HEK293T (cell line): Measurements from ENCODE around the gene ADAMTS3.

ENCODE experiments used
- CTCF ChIA-PET: fragments of 350-600 bp; formaldehyde crosslinking; extraction: SDS; loops from one replicate; lab custom pipeline; 2021; ENCODE audit warnings: antibody characterized with exemption, inconsistent platforms; lab: Yijun Ruan, JAX
- POLR2A ChIA-PET: fragments of 350-600 bp; formaldehyde crosslinking; extraction: SDS; loops from one replicate; lab custom pipeline; 2020; ENCODE audit warnings: antibody characterized with exemption, inconsistent platforms; lab: Yijun Ruan, JAX
- DNase-seq: peaks from one replicate; pipeline ENCODE4 v3.0.0; 2012; ENCODE audit warnings: mixed read lengths; ENCODE audit errors: extremely low spot score
- ARNT ChIP-seq: fragments of 450-650 bp; IDR thresholded peaks from 2 replicates; pipeline ENCODE4 v1.6.1; 2017; ENCODE audit warnings: mild to moderate bottlenecking
- BHLHE40 ChIP-seq: fragments of 450-650 bp; IDR thresholded peaks from 2 replicates; pipeline ENCODE4 v1.6.1; 2016; ENCODE audit warnings: mild to moderate bottlenecking, moderate library complexity, borderline replicate concordance
- CTBP1 ChIP-seq: fragments of 450-650 bp; IDR thresholded peaks from 2 replicates; pipeline ENCODE4 v1.6.1; 2016; ENCODE audit warnings: borderline replicate concordance
- ELF4 ChIP-seq: fragments of 450-650 bp; IDR thresholded peaks from 2 replicates; pipeline ENCODE4 v1.6.1; 2017; ENCODE audit warnings: antibody characterized with exemption
- FOXA1 ChIP-seq: fragments of 450-650 bp; IDR thresholded peaks from 2 replicates; pipeline ENCODE4 v1.6.1; 2016; ENCODE audit warnings: mild to moderate bottlenecking
- FOXK2 ChIP-seq: fragments of 450-650 bp; IDR thresholded peaks from 2 replicates; pipeline ENCODE4 v1.6.1; 2016; ENCODE audit warnings: mild to moderate bottlenecking
- FOXM1 ChIP-seq: fragments of 450-650 bp; IDR thresholded peaks from 2 replicates; pipeline ENCODE4 v1.6.1; 2017; ENCODE audit warnings: mild to moderate bottlenecking, borderline replicate concordance
- HDGF ChIP-seq: fragments of 450-650 bp; IDR thresholded peaks from 2 replicates; pipeline ENCODE4 v1.6.1; 2017; ENCODE audit warnings: antibody characterized with exemption, borderline replicate concordance
- L3MBTL2 ChIP-seq: fragments of 450-650 bp; conservative IDR thresholded peaks from 2 replicates; pipeline ENCODE4 v1.6.1; 2016; ENCODE audit warnings: mild to moderate bottlenecking
- LEF1 ChIP-seq: fragments of 450-650 bp; IDR thresholded peaks from 2 replicates; pipeline ENCODE4 v1.6.1; 2017; ENCODE audit warnings: mild to moderate bottlenecking, borderline replicate concordance
- NFRKB ChIP-seq: fragments of 450-650 bp; IDR thresholded peaks from 2 replicates; pipeline ENCODE4 v1.6.1; 2016; ENCODE audit warnings: mild to moderate bottlenecking, moderate library complexity
- SP1 ChIP-seq: fragments of 450-650 bp; IDR thresholded peaks from 2 replicates; pipeline ENCODE4 v1.6.1; 2017
- SUZ12 ChIP-seq: fragments of 450-650 bp; IDR thresholded peaks from 2 replicates; pipeline ENCODE4 v1.6.1; 2016; ENCODE audit warnings: mild to moderate bottlenecking
- TARDBP ChIP-seq: fragments of 450-650 bp; IDR thresholded peaks from 2 replicates; pipeline ENCODE4 v1.6.1; 2016
- ZNF384 ChIP-seq: fragments of 450-650 bp; IDR thresholded peaks from 2 replicates; pipeline ENCODE4 v1.6.1; 2016
- TF ChIP-seq, protein P1 (sequence below): fragments of 450-650 bp; IDR thresholded peaks from 2 replicates; pipeline ENCODE4 v1.6.1; 2016

The ADAMTS3 gene

DNA sequence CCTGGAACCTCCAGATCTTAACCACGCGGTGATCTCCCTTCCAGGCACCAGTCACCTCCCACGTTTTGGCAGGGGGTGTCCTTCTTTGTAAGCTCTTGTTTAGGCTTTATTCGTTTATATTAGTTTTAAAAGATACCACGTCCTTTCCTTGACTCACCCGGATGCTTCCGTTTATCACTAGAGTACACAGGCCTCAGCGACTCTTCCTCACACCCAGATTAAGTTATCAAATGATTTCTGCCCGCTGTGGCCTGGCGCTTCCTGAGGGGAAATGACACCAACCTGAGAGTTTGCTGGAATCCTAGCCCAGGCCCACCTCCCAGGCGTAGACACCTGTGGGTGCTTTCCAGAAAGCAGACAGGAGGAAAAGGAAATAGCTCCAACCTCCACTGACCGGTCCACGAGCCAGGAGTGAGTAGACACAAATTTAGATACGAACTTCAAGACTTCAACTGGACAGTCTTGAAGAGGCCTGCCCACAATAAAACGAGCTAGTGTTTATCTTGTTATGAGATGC, 756 bp upstream of the ADAMTS3 start:
- ChIA-PET CTCF (no interaction called here), POLR2A (interaction anchor here (0.6 to 2.1 kb wide), 2 partner anchors 9 to 23 kb away, joined by 3 to 6 read pairs; no protein-coding TSS in a partner anchor)
- TF ChIP-seq FOXM1 (no peak), FOXK2 (no peak), L3MBTL2 (no peak), ELF4 (no peak), SP1 (no peak), LEF1 (no peak), NFRKB (no peak), CTBP1 (no peak), HDGF (no peak), ZNF384 (no peak), ARNT (no peak), SUZ12 (no peak), FOXA1 (no peak), BHLHE40 (no peak), TARDBP (no peak)
- TF ChIP-seq, protein P1, sequence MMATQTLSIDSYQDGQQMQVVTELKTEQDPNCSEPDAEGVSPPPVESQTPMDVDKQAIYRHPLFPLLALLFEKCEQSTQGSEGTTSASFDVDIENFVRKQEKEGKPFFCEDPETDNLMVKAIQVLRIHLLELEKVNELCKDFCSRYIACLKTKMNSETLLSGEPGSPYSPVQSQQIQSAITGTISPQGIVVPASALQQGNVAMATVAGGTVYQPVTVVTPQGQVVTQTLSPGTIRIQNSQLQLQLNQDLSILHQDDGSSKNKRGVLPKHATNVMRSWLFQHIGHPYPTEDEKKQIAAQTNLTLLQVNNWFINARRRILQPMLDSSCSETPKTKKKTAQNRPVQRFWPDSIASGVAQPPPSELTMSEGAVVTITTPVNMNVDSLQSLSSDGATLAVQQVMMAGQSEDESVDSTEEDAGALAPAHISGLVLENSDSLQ = no peak
- peak; percentile 8 for DNase-seq

DNA sequence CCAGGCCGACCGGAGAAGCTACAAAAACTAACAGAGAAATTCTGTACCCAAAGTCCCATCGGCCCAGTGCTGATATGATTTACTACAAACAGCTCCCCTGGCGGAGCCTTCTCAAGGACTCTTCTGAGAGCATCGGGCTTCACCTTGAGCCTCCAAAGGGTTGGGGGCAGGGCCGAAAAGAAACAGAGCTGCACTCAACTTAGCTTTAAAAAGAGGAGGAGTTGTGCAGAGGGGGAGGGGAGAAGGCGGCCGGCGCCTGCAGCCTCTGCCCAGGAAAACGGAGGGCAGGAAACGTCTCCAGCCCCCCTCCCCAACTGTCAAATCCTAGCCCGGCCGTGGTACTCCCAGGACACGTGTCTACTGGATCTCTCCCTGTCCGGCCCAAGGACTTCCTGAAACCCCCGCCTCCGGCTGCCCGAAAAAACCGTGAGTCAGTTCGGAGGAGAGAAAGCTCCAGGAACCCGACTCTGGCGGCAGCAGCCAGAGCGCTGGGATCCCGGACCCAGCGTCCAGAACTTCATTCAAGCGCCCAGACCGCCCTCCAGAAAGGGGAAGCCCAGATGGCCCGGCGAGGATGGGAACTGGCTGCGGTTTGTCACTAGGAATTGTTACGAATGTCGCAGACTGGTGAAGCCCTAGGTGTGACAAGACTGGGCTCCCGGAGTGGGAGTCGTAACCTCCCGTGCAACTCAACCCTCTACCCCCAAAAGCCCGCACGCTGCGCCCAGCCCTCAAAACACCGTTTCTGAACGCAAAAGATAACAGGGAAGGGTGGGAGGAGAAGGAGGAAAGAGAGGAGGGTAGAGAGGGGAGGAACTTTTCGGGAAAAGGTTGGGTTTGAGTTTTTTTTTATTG, 973 bp downstream of the ADAMTS3 start:
- POLR2A ChIA-PET = interaction anchor here (0.8 to 2.1 kb wide), 11 partner anchors 9 to 939 kb away, joined by 3 to 6 read pairs (median 3); no protein-coding TSS in a partner anchor
- peak; percentile 70 for DNase-seq
- TF ChIP-seq ELF4 (no peak), L3MBTL2 (0 out of 2 replicates have a peak, but pooled peaks have one; percentile 37), FOXM1 (no peak), FOXK2 (no peak), TARDBP (no peak), SUZ12 (no peak), LEF1 (no peak), SP1 (no peak), FOXA1 (no peak), CTBP1 (peak; percentile 57), HDGF (no peak), ZNF384 (peak; percentile 55; the same call in 1 of the 2 replicates), ARNT (no peak), NFRKB (no peak), BHLHE40 (no peak)
- TF ChIP-seq, protein P1 = peak; percentile 81
- CTCF ChIA-PET = interaction anchor here (1.0 to 1.1 kb wide), 2 partner anchors 41 to 62 kb away, joined by 3 read pairs; no protein-coding TSS in a partner anchor

DNA sequence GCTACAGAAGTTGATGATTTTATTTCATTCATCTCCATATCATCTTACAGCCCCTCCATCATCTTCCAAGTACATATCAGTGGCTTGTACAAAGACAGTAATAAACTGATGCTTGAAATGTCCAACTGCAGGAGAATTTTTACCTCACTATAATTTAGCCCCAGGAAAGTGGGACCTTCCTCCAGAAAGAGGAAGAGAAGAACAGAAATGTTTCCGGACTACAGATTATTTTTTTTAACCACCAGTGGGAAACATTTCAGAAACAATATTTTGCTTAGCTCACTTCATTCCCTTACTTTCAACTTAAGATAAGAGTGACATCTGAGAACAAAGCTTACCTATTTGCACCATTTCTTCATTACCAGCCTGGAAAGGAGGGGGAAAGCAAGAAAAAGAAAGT, 2.0 kb downstream of the ADAMTS3 start:
- ChIA-PET CTCF (interaction anchor here (0.7 to 1.1 kb wide), 2 partner anchors 61 to 97 kb away, joined by 3 read pairs; no protein-coding TSS in a partner anchor), POLR2A (interaction anchor here (1.0 to 1.2 kb wide), 3 partner anchors 8 to 25 kb away, joined by 3 to 6 read pairs (median 3); no protein-coding TSS in a partner anchor)
- TF ChIP-seq TARDBP (no peak), ELF4 (no peak), BHLHE40 (no peak), FOXA1 (no peak), L3MBTL2 (no peak), HDGF (no peak), SP1 (no peak)
- TF ChIP-seq, protein P1 = no peak
- no peak for DNase-seq

DNA sequence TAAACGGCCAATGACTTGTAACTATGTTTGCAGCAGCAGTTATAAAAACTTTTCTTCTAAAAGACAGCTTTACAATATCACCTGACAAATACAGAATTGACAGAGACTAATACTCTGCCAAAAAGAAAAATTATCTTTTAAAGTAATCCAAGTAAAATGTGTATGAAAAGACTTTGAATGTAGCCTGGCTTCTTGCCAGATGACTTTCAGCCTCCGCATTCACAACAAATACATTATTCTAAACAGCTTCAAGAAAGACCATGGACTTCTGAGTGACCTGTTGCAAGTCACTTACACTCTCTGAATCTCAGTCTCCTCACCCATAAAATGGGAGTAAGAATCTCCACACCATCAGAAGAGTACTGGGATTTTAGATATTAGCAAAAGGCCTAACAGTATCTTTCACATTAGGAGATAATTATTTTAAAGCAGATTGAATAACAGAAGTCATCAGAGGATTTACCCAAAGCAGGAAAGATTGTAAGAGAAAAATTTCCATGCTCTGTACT, 2.5 kb downstream of the ADAMTS3 start:
- CTCF ChIA-PET = no interaction called here
- TF ChIP-seq FOXK2 = no peak
- no peak for TF ChIP-seq SP1
- TF ChIP-seq BHLHE40 = no peak
- TF ChIP-seq ZNF384 = no peak
- TF ChIP-seq ELF4 = no peak
- TF ChIP-seq LEF1 = no peak
- TF ChIP-seq L3MBTL2 = no peak
- TF ChIP-seq, protein P1 = no peak
- TF ChIP-seq ARNT = no peak
- no peak for TF ChIP-seq TARDBP
- no peak for TF ChIP-seq CTBP1
- no peak for TF ChIP-seq FOXM1
- TF ChIP-seq HDGF = no peak
- no peak for TF ChIP-seq NFRKB
- no peak for TF ChIP-seq SUZ12
- no peak for TF ChIP-seq FOXA1
- no peak for DNase-seq
- POLR2A ChIA-PET = interaction anchor here (1.4 kb wide), 1 partner anchor 25 kb away, joined by 3 read pairs; no protein-coding TSS in a partner anchor
